Fibroblast of peridontal ligament (primary cell): Measurements from ENCODE around the gene S100A12.

ENCODE experiments used
- DNase-seq: peaks from one replicate; pipeline ENCODE4 v3.0.0-alpha.2; 2010; ENCODE audit errors: extremely low read depth

S100A12 gene

GRCh38 chr1:153336650-153337049, 38.8 kb downstream of the S100A12 start:
- DNase-seq = no peak

GRCh38 chr1:153333902-153334301, 41.5 kb downstream of the S100A12 start:
- no peak for DNase-seq

- no peak for DNase-seq
Measured at GRCh38 chr1:153324912-153325311, 50.5 kb downstream of the S100A12 start.
